A549 (cell line): Measurements from ENCODE around the gene C2CD4C.
"Not testable (repeated sequence)": the region's sequence is repeated elsewhere in the genome, so short reads cannot be mapped to it uniquely, and the experiment has no call there.

ENCODE experiments used
- CEBPB ChIP-seq, 2 experiments: fragments of >200 bp in 1 of 2; sonication (Bioruptor Twin) in 1 of 2; formaldehyde crosslinking in 1 of 2; IDR thresholded peaks; 2 replicates each; pipeline ENCODE4 v1.6.1; 2012 to 2016
- JUN ChIP-seq, 2 experiments: fragments of >200 bp; sonication (Bioruptor Twin); formaldehyde crosslinking; IDR thresholded peaks; 2 replicates in 1 of 2; 3 replicates in 1 of 2; pipeline ENCODE4 v1.6.1; 2016 to 2017
- TF ChIP-seq, protein P1 (sequence below): fragments of >200 bp; sonication (Bioruptor Twin); formaldehyde crosslinking; IDR thresholded peaks from 3 replicates; pipeline ENCODE4 v1.5.1; 2016
- TF ChIP-seq, protein P2 (sequence below): fragments of 150-350 bp; IDR thresholded peaks from 2 replicates; pipeline ENCODE4 v1.6.1; 2014; ENCODE audit warnings: low read depth, mild to moderate bottlenecking, low read length

DNA sequence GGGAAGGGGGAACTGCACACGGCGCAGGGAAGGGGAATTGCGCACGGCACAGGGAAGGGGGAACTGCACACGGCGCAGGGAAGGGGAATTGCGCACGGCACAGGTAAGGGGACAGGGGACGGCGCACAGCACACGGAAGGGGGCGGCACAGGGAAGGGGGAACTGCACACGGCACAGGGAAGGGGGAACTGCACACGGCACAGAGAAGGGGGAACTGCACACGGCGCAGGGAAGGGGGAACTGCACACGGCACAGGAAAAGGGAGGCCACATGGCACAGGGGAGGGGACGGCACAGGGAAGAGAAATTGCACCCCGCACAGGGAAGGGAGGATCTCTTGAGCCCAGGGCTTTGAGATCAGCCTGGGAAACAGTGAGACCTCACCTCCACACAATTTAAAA lies 18.7 kb upstream of the C2CD4C start:
- TF ChIP-seq, protein P1, sequence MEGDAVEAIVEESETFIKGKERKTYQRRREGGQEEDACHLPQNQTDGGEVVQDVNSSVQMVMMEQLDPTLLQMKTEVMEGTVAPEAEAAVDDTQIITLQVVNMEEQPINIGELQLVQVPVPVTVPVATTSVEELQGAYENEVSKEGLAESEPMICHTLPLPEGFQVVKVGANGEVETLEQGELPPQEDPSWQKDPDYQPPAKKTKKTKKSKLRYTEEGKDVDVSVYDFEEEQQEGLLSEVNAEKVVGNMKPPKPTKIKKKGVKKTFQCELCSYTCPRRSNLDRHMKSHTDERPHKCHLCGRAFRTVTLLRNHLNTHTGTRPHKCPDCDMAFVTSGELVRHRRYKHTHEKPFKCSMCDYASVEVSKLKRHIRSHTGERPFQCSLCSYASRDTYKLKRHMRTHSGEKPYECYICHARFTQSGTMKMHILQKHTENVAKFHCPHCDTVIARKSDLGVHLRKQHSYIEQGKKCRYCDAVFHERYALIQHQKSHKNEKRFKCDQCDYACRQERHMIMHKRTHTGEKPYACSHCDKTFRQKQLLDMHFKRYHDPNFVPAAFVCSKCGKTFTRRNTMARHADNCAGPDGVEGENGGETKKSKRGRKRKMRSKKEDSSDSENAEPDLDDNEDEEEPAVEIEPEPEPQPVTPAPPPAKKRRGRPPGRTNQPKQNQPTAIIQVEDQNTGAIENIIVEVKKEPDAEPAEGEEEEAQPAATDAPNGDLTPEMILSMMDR: not testable (repeated sequence)
- not testable (repeated sequence) for TF ChIP-seq CEBPB, JUN (IDR thresholded peaks at IDR 0.05)
- TF ChIP-seq, protein P2, sequence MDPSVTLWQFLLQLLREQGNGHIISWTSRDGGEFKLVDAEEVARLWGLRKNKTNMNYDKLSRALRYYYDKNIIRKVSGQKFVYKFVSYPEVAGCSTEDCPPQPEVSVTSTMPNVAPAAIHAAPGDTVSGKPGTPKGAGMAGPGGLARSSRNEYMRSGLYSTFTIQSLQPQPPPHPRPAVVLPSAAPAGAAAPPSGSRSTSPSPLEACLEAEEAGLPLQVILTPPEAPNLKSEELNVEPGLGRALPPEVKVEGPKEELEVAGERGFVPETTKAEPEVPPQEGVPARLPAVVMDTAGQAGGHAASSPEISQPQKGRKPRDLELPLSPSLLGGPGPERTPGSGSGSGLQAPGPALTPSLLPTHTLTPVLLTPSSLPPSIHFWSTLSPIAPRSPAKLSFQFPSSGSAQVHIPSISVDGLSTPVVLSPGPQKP: not testable (repeated sequence)
